Measurements from ENCODE around the gene TEKT2. TPM values are rescaled to one million over a fixed set of nuclear protein-coding genes. Genes with fewer than 3 reads are reported as not detected.

TEKT2 gene
- total RNA-seq, 1 experiment from 2014 or later = 0.31 TPM

DNA sequence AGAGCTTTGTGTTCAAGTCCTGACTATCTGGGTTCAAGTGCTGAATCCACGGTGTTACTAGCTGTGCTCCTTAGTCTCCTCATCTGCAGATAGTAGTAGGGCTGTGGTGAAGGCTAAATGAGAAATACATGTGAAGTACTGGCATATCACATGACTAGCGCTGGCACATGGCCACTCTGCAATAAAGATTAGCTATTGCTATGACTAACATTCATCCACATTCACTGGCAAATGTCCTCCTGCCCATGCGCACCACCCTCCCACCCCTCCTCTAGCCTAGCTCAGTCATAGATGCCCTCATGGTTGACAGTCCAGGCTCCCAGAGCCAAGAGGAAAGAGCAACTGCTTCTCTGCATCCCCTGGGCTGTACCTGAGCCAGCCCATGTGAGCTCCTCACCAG, 49.6 kb downstream of the TEKT2 start:
- Mint-ChIP-seq H3K27ac (ENCODE audit: unreplicated experiment) (no peak overlapping the region), H3K4me1 (ENCODE audit: low read depth, unreplicated experiment) (peaks cover 30% of the 10 kb centered on the region), H3K9me3 (ENCODE audit: low read depth, unreplicated experiment) (no peaks in the 10 kb centered on the region), H3K36me3 (ENCODE audit: insufficient read depth, unreplicated experiment) (peaks cover 21% of the 10 kb centered on the region), H3K4me3 (ENCODE audit: low read depth, unreplicated experiment) (no peak overlapping the region), H3K27me3 (ENCODE audit: unreplicated experiment) (no peaks in the 10 kb centered on the region)
- intact Hi-C loops (cut with micrococcal nuclease; ENCODE audit: unreplicated experiment) = no loop called here
- peak; percentile 79 for DNase-seq
- BruUV-seq (replicated peaks) = no TSS peak
- CTCF ChIA-PET = interaction anchor here (0.6 to 2.5 kb wide), 7 partner anchors 17 to 166 kb away, joined by 3 to 16 read pairs (median 4); no protein-coding TSS in a partner anchor
- TF ChIP-seq, protein P1, sequence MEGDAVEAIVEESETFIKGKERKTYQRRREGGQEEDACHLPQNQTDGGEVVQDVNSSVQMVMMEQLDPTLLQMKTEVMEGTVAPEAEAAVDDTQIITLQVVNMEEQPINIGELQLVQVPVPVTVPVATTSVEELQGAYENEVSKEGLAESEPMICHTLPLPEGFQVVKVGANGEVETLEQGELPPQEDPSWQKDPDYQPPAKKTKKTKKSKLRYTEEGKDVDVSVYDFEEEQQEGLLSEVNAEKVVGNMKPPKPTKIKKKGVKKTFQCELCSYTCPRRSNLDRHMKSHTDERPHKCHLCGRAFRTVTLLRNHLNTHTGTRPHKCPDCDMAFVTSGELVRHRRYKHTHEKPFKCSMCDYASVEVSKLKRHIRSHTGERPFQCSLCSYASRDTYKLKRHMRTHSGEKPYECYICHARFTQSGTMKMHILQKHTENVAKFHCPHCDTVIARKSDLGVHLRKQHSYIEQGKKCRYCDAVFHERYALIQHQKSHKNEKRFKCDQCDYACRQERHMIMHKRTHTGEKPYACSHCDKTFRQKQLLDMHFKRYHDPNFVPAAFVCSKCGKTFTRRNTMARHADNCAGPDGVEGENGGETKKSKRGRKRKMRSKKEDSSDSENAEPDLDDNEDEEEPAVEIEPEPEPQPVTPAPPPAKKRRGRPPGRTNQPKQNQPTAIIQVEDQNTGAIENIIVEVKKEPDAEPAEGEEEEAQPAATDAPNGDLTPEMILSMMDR (IDR thresholded peaks at IDR 0.05; ENCODE audit: unreplicated experiment) = no peak

DNA sequence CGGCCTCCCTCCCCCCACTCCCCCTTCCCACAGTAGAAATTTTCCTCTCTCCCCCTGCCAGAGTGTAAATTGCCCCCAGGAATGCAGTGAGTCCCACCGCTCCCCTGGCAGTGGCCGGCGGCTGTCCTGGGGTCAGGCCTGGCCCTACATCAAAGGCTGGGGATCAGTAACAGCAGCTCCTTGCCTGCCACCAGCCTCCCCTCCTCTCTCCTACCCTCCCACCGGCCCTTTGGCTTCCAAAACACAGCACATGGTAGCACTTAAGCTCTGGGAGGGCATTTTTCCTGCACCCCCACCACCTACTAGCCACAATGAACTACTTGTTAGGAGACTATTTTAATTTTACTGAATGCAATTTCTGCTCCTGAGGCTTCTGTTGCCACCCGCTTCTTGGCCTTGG, 50.1 kb downstream of the TEKT2 start:
- TF ChIP-seq, protein P1 (IDR thresholded peaks at IDR 0.05; ENCODE audit: unreplicated experiment) = no peak
- no peak for DNase-seq
- Mint-ChIP-seq H3K4me1 (ENCODE audit: low read depth, unreplicated experiment) (peaks cover 30% of the 10 kb centered on the region), H3K4me3 (ENCODE audit: low read depth, unreplicated experiment) (no peak overlapping the region), H3K27ac (ENCODE audit: unreplicated experiment) (no peak overlapping the region), H3K36me3 (ENCODE audit: insufficient read depth, unreplicated experiment) (peaks cover 24% of the 10 kb centered on the region), H3K27me3 (ENCODE audit: unreplicated experiment) (no peaks in the 10 kb centered on the region), H3K9me3 (ENCODE audit: low read depth, unreplicated experiment) (no peaks in the 10 kb centered on the region)
- BruUV-seq (replicated peaks) = no TSS peak
- intact Hi-C loops (cut with micrococcal nuclease; ENCODE audit: unreplicated experiment) = loop anchor here (1.0 kb wide), 1 partner anchor 35 kb away; no protein-coding TSS in a partner anchor
- CTCF ChIA-PET = interaction anchor here (0.6 to 2.5 kb wide), 10 partner anchors 16 to 166 kb away, joined by 3 to 29 read pairs (median 4); partner anchors contain the start of gene TRAPPC3

DNA sequence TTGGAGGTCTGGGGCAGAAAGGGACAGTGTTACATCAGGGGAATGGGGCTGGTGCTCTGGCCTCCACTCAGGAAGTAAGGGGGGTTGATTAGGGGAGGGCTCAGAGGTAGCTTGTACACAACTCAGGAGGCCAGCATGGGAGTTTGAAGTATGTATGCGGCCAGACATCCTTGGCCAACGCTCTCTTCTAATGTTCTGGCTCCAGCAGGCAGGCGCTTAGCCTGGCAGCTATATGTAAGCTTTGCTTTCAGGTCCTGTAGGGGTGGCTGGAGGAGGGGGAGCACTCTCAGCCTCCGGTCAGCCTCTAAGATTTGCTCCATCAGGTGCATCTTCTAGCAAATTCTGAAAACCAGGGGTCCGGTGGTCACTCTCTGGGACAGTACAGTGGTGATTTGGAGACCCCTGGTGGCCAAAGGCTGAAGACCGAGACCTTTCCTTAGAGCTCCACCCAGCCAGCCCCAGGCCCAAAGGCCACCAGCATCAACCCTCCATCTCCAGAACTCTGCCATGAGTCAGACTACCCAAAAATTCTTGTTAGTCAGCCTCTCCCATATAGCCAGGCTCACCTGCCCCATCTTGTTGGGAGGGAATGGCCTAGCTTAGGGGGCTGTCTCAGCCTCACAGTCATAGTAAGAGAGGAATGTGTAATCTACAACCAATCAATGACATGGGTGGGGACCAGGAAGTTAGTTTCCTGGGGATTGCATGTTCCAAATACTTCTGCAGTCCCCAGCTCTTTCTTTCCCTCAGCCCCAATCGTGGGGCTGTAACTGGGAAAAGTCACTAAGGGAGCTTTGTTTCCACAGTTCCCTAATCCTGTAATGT, 50.8 kb downstream of the TEKT2 start:
- DNase-seq = peak; percentile 66
- CTCF ChIA-PET = interaction anchor here (0.6 to 2.5 kb wide), 20 partner anchors 10 to 316 kb away, joined by 3 to 29 read pairs (median 4); partner anchors contain the start of genes OSCP1 and TRAPPC3
- TF ChIP-seq, protein P1 (IDR thresholded peaks at IDR 0.05; ENCODE audit: unreplicated experiment) = peak; percentile 88
- BruUV-seq (replicated peaks) = no TSS peak
- peaks cover 30% of the 10 kb centered on the region for H3K4me1 Mint-ChIP-seq (ENCODE audit: low read depth, unreplicated experiment)
- no peaks in the 10 kb centered on the region for H3K27me3 Mint-ChIP-seq (ENCODE audit: unreplicated experiment)
- intact Hi-C loops (cut with micrococcal nuclease; ENCODE audit: unreplicated experiment) = loop anchor here (1.0 kb wide), 1 partner anchor 35 kb away; no protein-coding TSS in a partner anchor
- H3K27ac Mint-ChIP-seq (ENCODE audit: unreplicated experiment) = peak overlapping the region; percentile 63
- no peaks in the 10 kb centered on the region for H3K9me3 Mint-ChIP-seq (ENCODE audit: low read depth, unreplicated experiment)
- no peak overlapping the region for H3K4me3 Mint-ChIP-seq (ENCODE audit: low read depth, unreplicated experiment)
- H3K36me3 Mint-ChIP-seq (ENCODE audit: insufficient read depth, unreplicated experiment) = peaks cover 31% of the 10 kb centered on the region

DNA sequence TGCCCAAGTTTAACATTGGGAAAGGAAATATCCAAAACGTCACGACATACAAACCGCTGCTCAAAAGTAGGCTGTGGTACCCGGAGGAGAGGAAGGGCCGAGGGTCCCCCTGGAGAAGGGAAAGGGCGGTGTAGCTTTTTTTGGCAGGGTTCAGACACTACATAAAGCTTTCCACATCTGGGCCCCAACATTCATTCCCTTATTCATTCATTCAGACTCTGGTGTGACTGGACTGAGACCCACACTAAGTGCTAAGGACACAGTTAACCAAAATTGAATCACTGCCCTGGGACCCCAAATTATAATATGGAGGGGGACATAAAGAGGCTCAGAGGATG, 51.4 kb downstream of the TEKT2 start:
- no peak overlapping the region for H3K4me3 Mint-ChIP-seq (ENCODE audit: low read depth, unreplicated experiment)

More for the DNA sequence above, 51.4 kb downstream of the TEKT2 start:
- H3K27ac Mint-ChIP-seq (ENCODE audit: unreplicated experiment) = peak overlapping the region; percentile 63
- H3K36me3 Mint-ChIP-seq (ENCODE audit: insufficient read depth, unreplicated experiment) = peaks cover 37% of the 10 kb centered on the region
- TF ChIP-seq, protein P1 (IDR thresholded peaks at IDR 0.05; ENCODE audit: unreplicated experiment) = no peak
- DNase-seq = no peak
- intact Hi-C loops (cut with micrococcal nuclease; ENCODE audit: unreplicated experiment) = no loop called here
- peaks cover 30% of the 10 kb centered on the region for H3K4me1 Mint-ChIP-seq (ENCODE audit: low read depth, unreplicated experiment)
- H3K9me3 Mint-ChIP-seq (ENCODE audit: low read depth, unreplicated experiment) = no peaks in the 10 kb centered on the region
- CTCF ChIA-PET = interaction anchor here (0.6 to 2.5 kb wide), 19 partner anchors 9 to 315 kb away, joined by 3 to 29 read pairs (median 4); partner anchors contain the start of genes OSCP1 and TRAPPC3
- H3K27me3 Mint-ChIP-seq (ENCODE audit: unreplicated experiment) = no peaks in the 10 kb centered on the region
- no TSS peak for BruUV-seq (replicated peaks)

All from Calu3 (cell line).